HepG2 (cell line): ENCODE data around the gene SPEM2. TPM values are rescaled to one million over a fixed set of nuclear protein-coding genes. Genes with fewer than 3 reads are reported as not detected.

Experiments used
- ATAC-seq: fragments of 200-7000 bp; cut with Tn5 transposase; 3 replicates; pipeline ENCODE4 v1.9.1; 2020; ENCODE audit warnings: mild to moderate bottlenecking, moderate library complexity
- BruUV-seq: library from RNA; stranded (reverse); fragments of 400-500 nt; replicated peaks from 2 replicates; lab custom pipeline; 2021; lab: Mats Ljungman, UMichigan
- CTCF ChIA-PET: fragments of 300-600 bp; formaldehyde crosslinking; extraction: SDS; loops from one replicate; lab custom pipeline; 2021; ENCODE audit warnings: low total read pairs, inconsistent platforms, low intra/inter-chr PET ratio; lab: Yijun Ruan, JAX
- POLR2A ChIA-PET: fragments of 350-600 bp; sonication (Branson Sonifier 250); formaldehyde crosslinking; loops from one replicate; lab custom pipeline; 2020; ENCODE audit warnings: antibody characterized with exemption, inconsistent platforms; lab: Yijun Ruan, JAX
- DNase-seq: peaks from one replicate; pipeline ENCODE4 v3.0.0-alpha.2; 2015; ENCODE audit warnings: low spot score
- FAIRE-seq: peaks from 3 replicates; lab custom pipeline; 2011; peaks lifted over from hg19 to GRCh38; lab: Jason Lieb, UNC
- H2AFZ ChIP-seq: one replicate; pipeline ENCODE4 v1.6.1; 2011; ENCODE audit warnings: low read length, inconsistent platforms
- H3K27ac ChIP-seq: fragments of 300-600 bp; 3 replicates; pipeline ENCODE4 v1.8.0; 2011; ENCODE audit warnings: mixed run types, mild to moderate bottlenecking, mixed read lengths, low read length, inconsistent platforms; ENCODE audit not compliant: insufficient read depth; ENCODE audit errors: extremely low read length
- H3K27me3 ChIP-seq, 2 experiments: fragments of 200-600 bp in 1 of 2; 2 replicates in 1 of 2; 3 replicates in 1 of 2; pipeline versions ENCODE4 v1.6.0 to v1.8.0; 2011; ENCODE audit warnings: low read length in 2 of 2, mild to moderate bottlenecking in 2 of 2, moderate library complexity in 2 of 2, inconsistent platforms in 1 of 2; ENCODE audit not compliant: insufficient read depth in 2 of 2, control insufficient read depth in 1 of 2
- H3K36me3 ChIP-seq, 2 experiments: fragments of 200-600 bp in 1 of 2; replicated peaks in 1 of 2; 2 replicates in 1 of 2; 3 replicates in 1 of 2; pipeline versions ENCODE4 v1.5.1 to v1.8.0; 2011; ENCODE audit warnings: low read length in 2 of 2, inconsistent platforms in 1 of 2; ENCODE audit not compliant: insufficient read depth in 2 of 2, control insufficient read depth in 1 of 2
- H3K4me1 ChIP-seq: 2 replicates; pipeline ENCODE4 v1.5.1; 2012; ENCODE audit warnings: low read length, inconsistent platforms; ENCODE audit not compliant: insufficient read depth
- H3K4me2 ChIP-seq: 2 replicates; pipeline ENCODE4 v1.6.0; 2011; ENCODE audit warnings: low read depth, low read length, inconsistent platforms
- H3K4me3 ChIP-seq, 3 experiments: fragments of 200-600 bp in 1 of 3; sonication (generic), shearing (Covaris generic) in 1 of 3; replicated peaks in 1 of 3; 2 replicates each; pipeline ENCODE4 v1.5.1; 2011 to 2016; ENCODE audit warnings: low read length in 3 of 3, inconsistent platforms in 2 of 3, low read depth in 2 of 3, mild to moderate bottlenecking in 2 of 3, control low read depth in 1 of 3, mixed read lengths in 1 of 3; ENCODE audit not compliant: insufficient read depth in 1 of 3
- H3K79me2 ChIP-seq: one replicate; pipeline ENCODE4 v1.6.1; 2011; ENCODE audit warnings: low read length, inconsistent platforms; ENCODE audit not compliant: insufficient read depth
- H3K9ac ChIP-seq: 2 replicates; pipeline ENCODE4 v1.6.0; 2011; ENCODE audit warnings: mild to moderate bottlenecking, low read depth, low read length, inconsistent platforms; ENCODE audit not compliant: insufficient read depth
- H3K9me3 ChIP-seq: 2 replicates; pipeline ENCODE4 v1.5.1; 2012; ENCODE audit warnings: mild to moderate bottlenecking, low read length
- H4K20me1 ChIP-seq: 2 replicates; pipeline ENCODE4 v1.6.0; 2011; ENCODE audit warnings: inconsistent platforms, mild to moderate bottlenecking, low read length, moderate library complexity; ENCODE audit not compliant: insufficient read depth
- DR1 ChIP-seq: sonication (generic); formaldehyde crosslinking; IDR thresholded peaks from 2 replicates; pipeline ENCODE4 v1.8.0; 2021; ENCODE audit warnings: mild to moderate bottlenecking, missing genetic modification reagents, inconsistent platforms
- EZH2 ChIP-seq: conservative IDR thresholded peaks from 2 replicates; pipeline ENCODE4 v1.6.1; 2012; ENCODE audit warnings: mild to moderate bottlenecking, low read depth, low read length, moderate library complexity
- KAT8 ChIP-seq: IDR thresholded peaks from 2 replicates; pipeline ENCODE4 v1.6.1; 2016; ENCODE audit warnings: missing genetic modification reagents, missing compliant biosample characterization
- KMT2B ChIP-seq: IDR thresholded peaks from 2 replicates; pipeline ENCODE4 v1.6.1; 2016; ENCODE audit warnings: missing genetic modification reagents, missing compliant biosample characterization
- MLLT10 ChIP-seq: sonication (generic); formaldehyde crosslinking; IDR thresholded peaks from 2 replicates; pipeline ENCODE4 v1.4.0; 2020; ENCODE audit warnings: missing genetic modification reagents
- MYNN ChIP-seq: sonication (generic); formaldehyde crosslinking; IDR thresholded peaks from 2 replicates; pipeline ENCODE4 v1.4.0; 2020; ENCODE audit warnings: mild to moderate bottlenecking, low read depth, missing genetic modification reagents
- NCOA1 ChIP-seq: sonication (generic); formaldehyde crosslinking; IDR thresholded peaks from 2 replicates; pipeline ENCODE4 v1.9.0; 2021; ENCODE audit warnings: missing genetic modification reagents
- NFE2L1 ChIP-seq: sonication (generic); formaldehyde crosslinking; IDR thresholded peaks from 2 replicates; pipeline ENCODE4 v1.4.0; 2020; ENCODE audit warnings: missing genetic modification reagents, mild to moderate bottlenecking, borderline replicate concordance
- NFYB ChIP-seq: sonication (generic); formaldehyde crosslinking; IDR thresholded peaks from 2 replicates; pipeline ENCODE4 v1.4.0; 2020; ENCODE audit warnings: missing genetic modification reagents
- PHF21A ChIP-seq: sonication (generic); formaldehyde crosslinking; IDR thresholded peaks from 2 replicates; pipeline ENCODE4 v1.5.0; 2020; ENCODE audit warnings: mild to moderate bottlenecking, missing genetic modification reagents
- REXO4 ChIP-seq: sonication (generic); formaldehyde crosslinking; IDR thresholded peaks from 2 replicates; pipeline ENCODE4 v1.8.0; 2022; ENCODE audit warnings: missing genetic modification reagents, mild to moderate bottlenecking, borderline replicate concordance
- SP140L ChIP-seq: sonication (generic); formaldehyde crosslinking; IDR thresholded peaks from 2 replicates; pipeline ENCODE4 v1.4.0; 2020; ENCODE audit warnings: missing genetic modification reagents, borderline replicate concordance
- THYN1 ChIP-seq: sonication (generic); formaldehyde crosslinking; IDR thresholded peaks from 2 replicates; pipeline ENCODE4 v1.8.1; 2023; ENCODE audit warnings: low read depth, mild to moderate bottlenecking, moderate library complexity, missing genetic modification reagents, borderline replicate concordance
- ZBTB7A ChIP-seq: sonication (generic); formaldehyde crosslinking; IDR thresholded peaks from 2 replicates; pipeline ENCODE4 v1.8.0; 2022; ENCODE audit warnings: mild to moderate bottlenecking, missing genetic modification reagents
- ZNF17 ChIP-seq: sonication (generic); formaldehyde crosslinking; IDR thresholded peaks from 2 replicates; pipeline ENCODE4 v1.5.0; 2020; ENCODE audit warnings: mild to moderate bottlenecking, missing genetic modification reagents
- ZNF264 ChIP-seq: sonication (generic); formaldehyde crosslinking; IDR thresholded peaks from 2 replicates; pipeline ENCODE4 v1.4.0; 2020; ENCODE audit warnings: missing genetic modification reagents
- ZNF512B ChIP-seq: sonication (generic); formaldehyde crosslinking; IDR thresholded peaks from 2 replicates; pipeline ENCODE4 v1.5.1; 2020; ENCODE audit warnings: missing genetic modification reagents, mild to moderate bottlenecking, borderline replicate concordance
- WGBS: methylation state at CpG from one replicate; pipeline ENCODE4 v1.1.6; 2017; ENCODE audit warnings: low lambda C conversion rate; 5-methylcytosine and 5-hydroxymethylcytosine counted together
- in situ Hi-C: cut with HindIII; loops from 2 replicates; pipeline ENCODE4 v1.10.0; 2017; ENCODE audit warnings: low pct_unique_long_range_greater_than_20kb; ENCODE audit not compliant: extremely low pct_ligation_motif_present
- intact Hi-C: fragments of 100-400 bp; cut with micrococcal nuclease; formaldehyde crosslinking; loops from one replicate; pipeline ENCODE4 v1.10.0; 2022; ENCODE audit not compliant: unreplicated experiment
- polyA plus RNA-seq, 8 experiments: library from polyadenylated mRNA; depleted of rRNA in 3 of 8; stranded (reverse) in 7 of 8; unstranded in 1 of 8; fragments of >200 nt; fragmentation: Illumina TruSeq in 4 of 8; extraction: Trizol in 4 of 8; gene quantifications; 2 replicates each; pipeline versions ENCODE4 v1.2.1 to v1.2.3, GENCODE V29; 2011 to 2016; ENCODE audit warnings: low read depth in 4 of 8, missing spikeins in 1 of 8, mixed read lengths in 1 of 8; ENCODE audit not compliant: insufficient read depth in 1 of 8
- total RNA-seq, 5 experiments: library from RNA; depleted of rRNA; stranded (reverse); fragments of >200 nt; fragmentation: Illumina TruSeq; extraction: Trizol; gene quantifications; 2 replicates each; pipeline ENCODE4 v1.2.3, GENCODE V29; 2016; ENCODE audit warnings: low read depth in 1 of 5

SPEM2 gene
- total and polyA plus RNA-seq, 2 of the 13 experiments (the other 11 are each of a cell fraction or from before 2014, with no cell fraction given) = not detected

DNA sequence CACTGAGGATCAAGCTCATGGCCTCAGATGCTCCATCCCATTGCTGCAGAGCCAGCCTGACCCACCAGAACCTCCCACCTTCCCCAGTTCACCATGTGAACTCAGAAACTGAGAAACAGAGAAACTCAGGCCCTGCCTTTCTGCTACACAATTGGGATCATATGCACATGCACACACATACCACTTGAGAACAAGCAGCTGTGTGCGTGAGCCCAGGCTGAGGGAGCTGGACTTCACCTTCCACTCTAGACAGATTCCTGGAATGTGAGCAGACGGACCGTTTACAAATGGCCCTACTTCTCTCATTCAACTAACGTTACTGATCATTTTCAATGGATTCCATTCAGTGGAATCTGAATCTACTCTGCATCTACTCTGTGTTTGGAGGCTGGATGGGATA is 1.7 kb upstream of the SPEM2 start (continued):
- TF ChIP-seq KMT2B (no peak), ZNF17 (no peak), NFE2L1 (CRISPR knock-in tag) (no peak)
- TF ChIP-seq, all 625 proteins: peak for 0

- intact Hi-C loops = no loop called here
- POLR2A ChIA-PET = interaction anchor here (0.8 kb wide), 1 partner anchor 22 kb away, joined by 3 read pairs; the partner anchor contains the start of gene TMEM256
Measured at GRCh38 chr17:7425756-7426155, 340 bp downstream of the SPEM2 start.

GRCh38 chr17:7426203-7426863 is 917 bp downstream of the SPEM2 start:
- no TSS peak for BruUV-seq
- Histone ChIP-seq H4K20me1 (no peaks in the 10 kb centered on the region), H3K79me2 (no peaks in the 10 kb centered on the region), H3K27ac (no peak overlapping the region), H3K4me3 (no peak overlapping the region), H3K4me1 (peaks cover 8% of the 10 kb centered on the region), H3K9ac (no peak overlapping the region), H3K27me3 (peaks cover 3% of the 10 kb centered on the region in 2 experiments; a peak in 3 of 5 replicates), H3K36me3 (no peaks in the 10 kb centered on the region), H2AFZ (no peak overlapping the region), H3K9me3 (no peaks in the 10 kb centered on the region), H3K4me2 (no peak overlapping the region)
- in situ Hi-C loops (no loop called here), intact Hi-C loops (no loop called here)
- no peak for DNase-seq
- ATAC-seq = no peak
- no peak for FAIRE-seq
- 75% methylated on average over 32 of the region's 33 CpGs for WGBS
- POLR2A ChIA-PET = interaction anchor here (1.2 kb wide), 1 partner anchor 23 kb away, joined by 3 read pairs; no protein-coding TSS in a partner anchor
- CTCF ChIA-PET = no interaction called here
- TF ChIP-seq THYN1 (no peak), EZH2 (no peak), MLLT10 (no peak), NCOA1 (CRISPR knock-in tag) (no peak), PHF21A (no peak), MYNN (no peak), REXO4 (CRISPR knock-in tag) (no peak), ZNF264 (CRISPR knock-in tag) (no peak), ZNF512B (CRISPR knock-in tag) (no peak), NFYB (CRISPR knock-in tag) (no peak), SP140L (CRISPR knock-in tag) (no peak)

More at GRCh38 chr17:7425756-7426155, 340 bp downstream of the SPEM2 start:
- no peaks in the 10 kb centered on the region for H3K79me2 ChIP-seq
- no peak overlapping the region for H3K9ac ChIP-seq
- CTCF ChIA-PET = no interaction called here
- H3K27me3 ChIP-seq = peaks cover 3% of the 10 kb centered on the region in 2 experiments; a peak in 3 of 5 replicates
- no peak for TF ChIP-seq ZBTB7A
- no peak for TF ChIP-seq DR1 (CRISPR knock-in tag)
- TF ChIP-seq KAT8 = no peak
- H3K27ac ChIP-seq = no peak overlapping the region
- WGBS = 90% methylated on average over 4 of the region's 8 CpGs
- DNase-seq = no peak
- BruUV-seq = no TSS peak
- FAIRE-seq = no peak
- no peak overlapping the region for H3K4me2 ChIP-seq
- H3K9me3 ChIP-seq = no peaks in the 10 kb centered on the region
- no peaks in the 10 kb centered on the region for H3K36me3 ChIP-seq
- H4K20me1 ChIP-seq = no peaks in the 10 kb centered on the region
- H2AFZ ChIP-seq = no peak overlapping the region
- no peak for ATAC-seq
- in situ Hi-C loops = no loop called here
- peaks cover 10% of the 10 kb centered on the region for H3K4me1 ChIP-seq
- H3K4me3 ChIP-seq = no peak overlapping the region
